ENCODE data around the gene ROCK2. TPM values are rescaled to one million over a fixed set of nuclear protein-coding genes. Genes with fewer than 3 reads are reported as not detected.

ROCK2 gene
- total and polyA plus RNA-seq, 2 donors (not counting 1 experiment from before 2014, with no cell fraction given): 32.0 to 58.1 TPM

DNA sequence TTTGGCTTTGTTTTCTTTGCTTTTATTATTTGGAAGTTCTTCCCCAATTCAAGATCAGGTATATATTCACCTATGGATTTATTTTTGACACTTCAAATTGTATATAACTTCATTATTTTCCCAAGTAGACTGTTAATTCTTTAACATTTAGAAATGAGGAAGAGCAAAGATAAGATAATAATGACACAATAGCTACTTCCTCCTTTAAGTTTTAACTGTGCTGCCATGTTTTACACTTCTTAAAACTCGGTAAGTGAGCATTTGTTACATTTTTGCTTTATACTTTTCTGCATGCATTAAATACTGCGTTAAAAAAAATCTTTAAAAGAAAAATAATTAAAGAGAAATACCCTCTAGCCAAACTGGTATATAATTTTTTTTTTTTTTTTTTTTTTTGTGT is 156.7 kb downstream of the ROCK2 start:
- H3K4me1 ChIP-seq (ENCODE audit: control insufficient read depth, extremely low read depth, insufficient read depth, low read length): no peaks in the 10 kb centered on the region
- no peak overlapping the region for H2AFZ ChIP-seq (ENCODE audit: low read length)
- H3K4me2 ChIP-seq (ENCODE audit: extremely low read depth, insufficient read depth, low read length): no peak overlapping the region
- H3K36me3 ChIP-seq (ENCODE audit: control insufficient read depth, insufficient read depth, low read length): peaks cover 5% of the 10 kb centered on the region
- H3K9me3 ChIP-seq (ENCODE audit: control insufficient read depth, insufficient read depth, low read depth, low read length): no peaks in the 10 kb centered on the region
- H3K27ac ChIP-seq (ENCODE audit: insufficient read depth, low read length): no peak overlapping the region
- H4K20me1 ChIP-seq (ENCODE audit: control insufficient read depth, extremely low read depth, insufficient read depth, low read length): no peaks in the 10 kb centered on the region
- H3K9ac ChIP-seq (ENCODE audit: insufficient read depth, low read length): no peak overlapping the region
- H3K4me3 ChIP-seq (replicated peaks in 1 of 4; ENCODE audit: control extremely low read depth in 1 of 4, insufficient read depth in 1 of 4, low read depth in 3 of 4, low read length in 4 of 4): no peak overlapping the region
- H3K79me2 ChIP-seq (ENCODE audit: control insufficient read depth, insufficient read depth, low read length): no peaks in the 10 kb centered on the region
- no peaks in the 10 kb centered on the region for H3K27me3 ChIP-seq (ENCODE audit: control insufficient read depth, insufficient read depth, low read length)
- no peak for TF ChIP-seq EZH2 (IDR thresholded peaks at IDR 0.05; ENCODE audit: low read length, missing control alignments)
- TF ChIP-seq, protein P1, sequence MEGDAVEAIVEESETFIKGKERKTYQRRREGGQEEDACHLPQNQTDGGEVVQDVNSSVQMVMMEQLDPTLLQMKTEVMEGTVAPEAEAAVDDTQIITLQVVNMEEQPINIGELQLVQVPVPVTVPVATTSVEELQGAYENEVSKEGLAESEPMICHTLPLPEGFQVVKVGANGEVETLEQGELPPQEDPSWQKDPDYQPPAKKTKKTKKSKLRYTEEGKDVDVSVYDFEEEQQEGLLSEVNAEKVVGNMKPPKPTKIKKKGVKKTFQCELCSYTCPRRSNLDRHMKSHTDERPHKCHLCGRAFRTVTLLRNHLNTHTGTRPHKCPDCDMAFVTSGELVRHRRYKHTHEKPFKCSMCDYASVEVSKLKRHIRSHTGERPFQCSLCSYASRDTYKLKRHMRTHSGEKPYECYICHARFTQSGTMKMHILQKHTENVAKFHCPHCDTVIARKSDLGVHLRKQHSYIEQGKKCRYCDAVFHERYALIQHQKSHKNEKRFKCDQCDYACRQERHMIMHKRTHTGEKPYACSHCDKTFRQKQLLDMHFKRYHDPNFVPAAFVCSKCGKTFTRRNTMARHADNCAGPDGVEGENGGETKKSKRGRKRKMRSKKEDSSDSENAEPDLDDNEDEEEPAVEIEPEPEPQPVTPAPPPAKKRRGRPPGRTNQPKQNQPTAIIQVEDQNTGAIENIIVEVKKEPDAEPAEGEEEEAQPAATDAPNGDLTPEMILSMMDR (conservative IDR thresholded peaks at IDR 0.05 in 1 of 2, IDR thresholded peaks at IDR 0.05 in 1 of 2; ENCODE audit: low read depth in 1 of 2, low read length in 2 of 2): no peak
- DNase-seq (ENCODE audit: low read depth in 2 of 2): no peak

DNA sequence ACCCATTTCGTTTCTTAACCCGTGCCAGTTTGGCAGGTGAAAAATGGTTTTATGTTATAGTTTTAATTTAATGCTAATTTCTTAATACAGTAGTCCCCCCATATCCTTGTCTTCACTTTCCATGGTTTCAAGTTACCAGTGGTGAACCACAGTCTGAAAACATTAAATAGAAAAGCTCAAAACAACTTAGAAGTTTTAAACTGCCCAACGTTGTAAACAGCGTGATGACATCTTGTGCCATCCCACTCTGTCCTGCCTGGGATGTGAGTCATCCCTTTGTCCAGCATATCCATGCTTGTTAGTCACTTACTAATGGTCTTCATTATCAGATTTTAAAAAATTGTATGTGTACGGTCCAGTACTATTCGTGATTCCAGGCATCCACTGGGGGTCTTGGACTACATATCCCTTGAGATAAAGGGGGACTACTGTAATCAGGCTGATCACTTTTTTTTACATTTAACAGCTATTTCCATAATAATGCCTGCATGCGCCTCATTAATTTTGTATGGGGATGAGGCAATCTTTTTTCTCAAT is 157.3 kb downstream of the ROCK2 start:
- H3K9ac ChIP-seq (ENCODE audit: insufficient read depth, low read length): no peak overlapping the region
- H3K4me3 ChIP-seq (replicated peaks in 1 of 4; ENCODE audit: control extremely low read depth in 1 of 4, insufficient read depth in 1 of 4, low read depth in 3 of 4, low read length in 4 of 4): no peak overlapping the region
- H3K4me2 ChIP-seq (ENCODE audit: extremely low read depth, insufficient read depth, low read length): no peak overlapping the region
- no peak for TF ChIP-seq EZH2 (IDR thresholded peaks at IDR 0.05; ENCODE audit: low read length, missing control alignments)
- TF ChIP-seq, protein P1 (conservative IDR thresholded peaks at IDR 0.05 in 1 of 2, IDR thresholded peaks at IDR 0.05 in 1 of 2; ENCODE audit: low read depth in 1 of 2, low read length in 2 of 2): no peak
- DNase-seq (ENCODE audit: low read depth in 2 of 2): peak; percentile 69 to 83
- no peaks in the 10 kb centered on the region for H3K4me1 ChIP-seq (ENCODE audit: control insufficient read depth, extremely low read depth, insufficient read depth, low read length)
- H3K36me3 ChIP-seq (ENCODE audit: control insufficient read depth, insufficient read depth, low read length): peaks cover 5% of the 10 kb centered on the region
- no peaks in the 10 kb centered on the region for H4K20me1 ChIP-seq (ENCODE audit: control insufficient read depth, extremely low read depth, insufficient read depth, low read length)
- H3K27ac ChIP-seq (ENCODE audit: insufficient read depth, low read length): no peak overlapping the region
- no peak overlapping the region for H2AFZ ChIP-seq (ENCODE audit: low read length)
- H3K27me3 ChIP-seq (ENCODE audit: control insufficient read depth, insufficient read depth, low read length): no peaks in the 10 kb centered on the region
- H3K9me3 ChIP-seq (ENCODE audit: control insufficient read depth, insufficient read depth, low read depth, low read length): no peaks in the 10 kb centered on the region
- no peaks in the 10 kb centered on the region for H3K79me2 ChIP-seq (ENCODE audit: control insufficient read depth, insufficient read depth, low read length)

DNA sequence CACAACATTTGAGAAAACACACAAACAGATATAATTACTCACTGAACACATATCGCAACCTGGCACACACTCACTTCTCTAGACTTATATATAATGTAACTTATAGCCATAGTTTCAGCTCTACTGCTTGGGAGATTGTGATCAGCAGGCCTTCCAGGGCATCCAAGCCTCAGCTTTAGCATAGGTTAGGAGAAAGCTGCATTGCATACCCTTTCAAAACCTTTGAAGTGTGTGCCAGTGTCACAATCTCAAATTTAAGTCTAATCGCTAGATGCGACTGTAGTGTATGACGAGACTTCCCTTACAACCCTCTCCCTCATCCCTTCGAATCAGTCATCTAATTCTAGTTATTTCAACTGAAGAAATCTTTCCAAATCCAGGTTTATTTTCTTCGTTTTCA is 158.3 kb downstream of the ROCK2 start:
- TF ChIP-seq EZH2 (IDR thresholded peaks at IDR 0.05; ENCODE audit: low read length, missing control alignments): no peak
- TF ChIP-seq, protein P1 (conservative IDR thresholded peaks at IDR 0.05 in 1 of 2, IDR thresholded peaks at IDR 0.05 in 1 of 2; ENCODE audit: low read depth in 1 of 2, low read length in 2 of 2): no peak
- DNase-seq (ENCODE audit: low read depth in 2 of 2): no peak
- H3K9ac ChIP-seq (ENCODE audit: insufficient read depth, low read length): no peak overlapping the region

More for the DNA sequence above, 158.3 kb downstream of the ROCK2 start:
- Histone ChIP-seq H2AFZ (ENCODE audit: low read length) (no peak overlapping the region), H3K27me3 (ENCODE audit: control insufficient read depth, insufficient read depth, low read length) (no peaks in the 10 kb centered on the region), H3K4me3 (replicated peaks in 1 of 4; ENCODE audit: control extremely low read depth in 1 of 4, insufficient read depth in 1 of 4, low read depth in 3 of 4, low read length in 4 of 4) (no peak overlapping the region), H3K9me3 (ENCODE audit: control insufficient read depth, insufficient read depth, low read depth, low read length) (no peaks in the 10 kb centered on the region), H4K20me1 (ENCODE audit: control insufficient read depth, extremely low read depth, insufficient read depth, low read length) (no peaks in the 10 kb centered on the region), H3K4me2 (ENCODE audit: extremely low read depth, insufficient read depth, low read length) (no peak overlapping the region), H3K27ac (ENCODE audit: insufficient read depth, low read length) (no peak overlapping the region), H3K36me3 (ENCODE audit: control insufficient read depth, insufficient read depth, low read length) (peaks cover 3% of the 10 kb centered on the region), H3K4me1 (ENCODE audit: control insufficient read depth, extremely low read depth, insufficient read depth, low read length) (no peaks in the 10 kb centered on the region), H3K79me2 (ENCODE audit: control insufficient read depth, insufficient read depth, low read length) (no peaks in the 10 kb centered on the region)
